Activated naive CD4-positive, alpha-beta T cell treated with anti-CD3 and anti-CD28 coated beads, Interleukin-2, amount 50 U/mL, for 16 hours (primary cell): ENCODE data around the gene PWP1.
A peak's percentile ranks its signal among the peaks of the same experiment; 100 is the strongest.

Source experiments
- DNase-seq: peaks from one replicate; pipeline ENCODE4 v3.0.0-alpha.2; 2020

The PWP1 gene

DNA sequence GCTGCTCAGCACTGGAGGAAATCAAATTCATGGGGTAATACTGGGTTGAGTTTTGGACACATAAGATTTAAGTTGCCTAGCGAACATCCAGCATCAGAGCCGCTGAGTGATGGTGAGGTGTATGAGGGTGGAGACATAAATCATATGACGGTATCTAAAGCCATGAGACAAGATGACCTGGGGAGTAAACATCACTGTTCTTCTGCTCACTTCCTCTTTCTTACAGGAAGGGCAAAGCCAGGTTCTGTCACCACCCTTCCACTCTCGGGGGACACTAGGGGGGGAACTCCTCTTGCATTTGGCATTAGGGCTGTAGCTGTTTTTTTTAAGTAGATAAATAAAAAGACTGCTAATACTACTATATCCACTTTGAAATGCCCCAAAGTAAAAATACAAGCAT lies 51.3 kb downstream of the PWP1 start:
- no peak for DNase-seq

DNA sequence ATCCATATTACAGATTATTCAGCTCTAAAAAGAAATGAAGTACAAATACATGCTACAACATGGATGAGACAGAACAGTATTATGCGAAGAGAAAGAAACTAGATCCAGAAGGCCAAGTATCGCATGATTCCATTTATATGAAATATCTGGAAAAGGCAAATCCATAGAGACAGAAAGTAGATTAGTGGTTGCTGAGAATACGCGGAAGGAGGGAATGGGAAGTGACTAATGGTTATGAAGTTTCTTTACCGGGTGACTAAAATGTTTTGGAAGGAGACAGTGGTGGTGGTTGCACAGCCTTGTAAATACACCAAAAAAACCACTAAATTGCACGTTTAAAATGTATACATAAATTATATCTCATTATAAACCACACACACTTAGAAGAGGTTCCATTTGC lies 62.9 kb downstream of the PWP1 start:
- DNase-seq: no peak

DNA sequence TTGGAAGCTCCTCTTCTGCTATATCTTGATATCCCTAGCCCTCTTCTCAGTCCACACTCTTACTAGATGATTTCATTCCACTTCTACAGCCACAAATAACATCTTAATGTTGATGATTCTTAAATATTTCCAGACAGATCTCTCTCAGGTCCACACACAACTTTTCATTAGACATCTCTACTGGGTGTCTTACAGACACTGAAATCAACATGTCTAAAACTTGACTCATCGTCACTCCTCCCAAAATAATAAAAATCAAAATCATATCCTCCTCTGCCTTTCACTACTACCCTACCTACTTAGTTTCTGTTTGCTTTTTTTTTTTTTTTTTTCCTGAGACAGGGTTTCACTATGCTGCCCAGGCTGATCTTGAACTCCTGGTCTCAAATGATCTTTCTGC lies 63.5 kb downstream of the PWP1 start:
- no peak for DNase-seq

DNA sequence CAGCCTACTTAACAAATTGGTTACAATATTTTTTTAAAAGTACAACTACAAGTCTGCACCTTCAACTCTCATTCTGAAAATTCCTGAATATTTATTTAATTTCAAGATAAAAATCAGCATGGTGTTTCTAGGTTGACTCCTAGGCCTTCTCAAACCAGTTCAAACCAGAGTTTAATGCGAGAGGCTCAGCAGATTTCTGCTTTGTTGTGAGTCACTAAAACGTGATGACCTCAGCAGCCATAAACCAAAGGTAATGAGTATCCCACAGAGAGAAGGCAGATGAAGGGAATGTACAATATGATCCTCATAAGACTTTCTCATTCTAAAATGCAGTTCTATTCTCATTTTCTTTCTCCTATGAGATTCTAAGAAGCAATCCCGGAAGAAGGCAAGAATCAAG lies 73.8 kb downstream of the PWP1 start:
- DNase-seq: peak; percentile 20

DNA sequence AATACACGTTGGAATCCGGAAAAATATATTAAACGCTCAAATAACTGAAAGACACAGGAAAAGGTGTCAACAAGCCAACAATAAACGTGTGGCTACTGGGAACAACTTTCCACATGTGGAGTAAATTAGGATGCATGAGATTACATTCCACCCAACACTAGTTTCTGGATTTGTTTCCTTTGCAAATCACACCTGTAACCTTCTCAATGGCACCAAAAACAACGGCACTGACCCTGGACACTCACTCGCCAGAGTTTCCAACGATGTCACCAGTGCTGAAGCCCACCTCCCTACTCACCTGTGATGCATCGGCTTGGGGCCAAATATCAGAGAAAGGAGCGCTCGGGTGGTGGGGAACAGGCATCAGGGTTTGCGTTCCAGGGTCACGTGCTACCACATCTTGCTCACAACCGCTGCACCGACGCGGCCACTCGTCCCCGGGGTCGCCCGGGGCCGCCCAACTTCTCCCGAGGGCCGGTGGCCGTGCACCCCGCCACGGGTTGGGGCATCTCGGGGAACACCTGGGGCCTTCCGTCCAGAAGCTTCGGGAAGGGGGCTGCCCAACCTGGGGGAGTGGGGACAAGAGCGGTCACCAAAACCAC lies 74.7 kb downstream of the PWP1 start:
- peak; percentile 45 for DNase-seq

DNA sequence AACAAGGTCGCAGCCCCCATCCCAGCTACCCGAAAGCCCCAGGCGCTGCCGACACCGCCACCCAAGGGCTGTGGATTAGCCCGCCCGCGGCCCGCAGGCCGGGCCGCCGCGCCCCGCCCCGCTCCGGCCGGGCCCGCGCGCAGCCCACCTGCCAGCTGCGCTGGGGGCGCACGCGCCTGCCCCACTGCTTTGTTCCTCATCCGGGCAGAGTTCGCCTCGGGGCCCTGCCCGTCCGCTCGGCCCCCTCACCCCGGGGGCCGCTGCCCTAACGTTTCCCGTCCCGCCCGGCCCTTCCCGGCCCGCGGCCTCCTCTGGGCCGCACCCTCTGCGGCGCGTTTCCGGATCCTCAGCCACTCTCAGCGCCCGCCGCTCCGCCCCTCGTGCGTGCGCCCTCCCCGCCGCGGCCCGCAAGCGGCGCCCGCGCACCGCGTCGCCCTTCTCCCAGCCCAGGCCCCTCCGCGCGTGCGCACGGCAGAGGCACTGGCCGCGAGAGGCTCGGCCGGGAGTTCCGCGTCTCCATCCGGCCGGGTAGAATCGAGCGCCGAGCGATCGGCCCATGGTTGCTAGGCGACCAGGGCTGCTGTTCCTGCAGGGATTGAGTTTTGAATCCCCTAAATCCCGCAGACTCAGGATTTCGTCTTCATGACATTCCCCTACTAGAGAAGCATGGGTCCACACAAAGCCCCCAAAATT lies 75.4 kb downstream of the PWP1 start, which contains the start of gene PRDM4:
TSS of gene PRDM4 (minus strand) at position 329 of the 693 bp plus-strand sequence. CDS start 622 bp downstream, outside the sequence.
- peak; percentile 92 for DNase-seq

DNA sequence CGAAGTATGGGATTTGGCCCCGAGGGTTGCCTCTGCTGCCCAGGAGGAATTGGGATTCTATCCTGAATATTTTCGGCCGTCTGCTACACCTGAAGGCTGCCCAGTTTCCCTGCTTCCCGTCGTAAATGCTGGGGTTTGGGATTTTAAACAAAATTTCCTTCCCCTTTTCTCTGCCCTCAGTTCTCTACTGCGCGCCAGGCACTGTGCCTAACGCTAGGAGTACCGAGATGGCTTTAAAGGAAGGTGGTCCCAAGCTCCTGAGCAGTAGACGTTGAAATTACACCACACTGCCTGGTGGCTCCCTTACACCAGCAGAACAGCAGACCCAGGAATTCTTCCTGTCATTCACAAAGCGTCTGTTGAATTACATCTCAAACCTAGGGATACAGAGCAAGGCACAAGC lies 75.9 kb downstream of the PWP1 start:
- DNase-seq: no peak
